Tibial nerve (tissue), 4 donors: ENCODE data around the gene TNFRSF19.

ENCODE experiments used
- CTCF ChIP-seq, 5 experiments: fragments of 200-600 bp in 3 of 5; fragments of 450-650 bp in 2 of 5; sonication (generic) in 3 of 5; IDR thresholded peaks; one replicate each; pipeline ENCODE4 v1.5.1; 2016 to 2019; ENCODE audit warnings: antibody characterized with exemption in 5 of 5, mild to moderate bottlenecking in 3 of 5, moderate library complexity in 2 of 5
- EP300 ChIP-seq, 2 donors: sonication (generic); formaldehyde crosslinking; IDR thresholded peaks; one replicate each; pipeline ENCODE4 v1.6.1; 2017; ENCODE audit warnings: antibody characterized with exemption in 2 of 2, mild to moderate bottlenecking in 1 of 2

GRCh38 chr13:23686948-23687347 is 116.7 kb downstream of the TNFRSF19 start:
- TF ChIP-seq CTCF (IDR thresholded peaks at IDR 0.05), result no peak
- no peak for TF ChIP-seq EP300 (IDR thresholded peaks at IDR 0.05)
